CD4-positive, alpha-beta T cell treated with Interferon gamma for 1 hour (primary cell): ENCODE measurements around the gene PEAK1.

Source experiments
- DNase-seq: peaks from one replicate; pipeline ENCODE4 v3.0.0-alpha.2; 2020

Gene PEAK1

GRCh38 chr15:77398927-77399326 lies 21.0 kb downstream of the PEAK1 start:
- no peak for DNase-seq

GRCh38 chr15:77396692-77397091 lies 23.2 kb downstream of the PEAK1 start:
- DNase-seq = no peak

DNA sequence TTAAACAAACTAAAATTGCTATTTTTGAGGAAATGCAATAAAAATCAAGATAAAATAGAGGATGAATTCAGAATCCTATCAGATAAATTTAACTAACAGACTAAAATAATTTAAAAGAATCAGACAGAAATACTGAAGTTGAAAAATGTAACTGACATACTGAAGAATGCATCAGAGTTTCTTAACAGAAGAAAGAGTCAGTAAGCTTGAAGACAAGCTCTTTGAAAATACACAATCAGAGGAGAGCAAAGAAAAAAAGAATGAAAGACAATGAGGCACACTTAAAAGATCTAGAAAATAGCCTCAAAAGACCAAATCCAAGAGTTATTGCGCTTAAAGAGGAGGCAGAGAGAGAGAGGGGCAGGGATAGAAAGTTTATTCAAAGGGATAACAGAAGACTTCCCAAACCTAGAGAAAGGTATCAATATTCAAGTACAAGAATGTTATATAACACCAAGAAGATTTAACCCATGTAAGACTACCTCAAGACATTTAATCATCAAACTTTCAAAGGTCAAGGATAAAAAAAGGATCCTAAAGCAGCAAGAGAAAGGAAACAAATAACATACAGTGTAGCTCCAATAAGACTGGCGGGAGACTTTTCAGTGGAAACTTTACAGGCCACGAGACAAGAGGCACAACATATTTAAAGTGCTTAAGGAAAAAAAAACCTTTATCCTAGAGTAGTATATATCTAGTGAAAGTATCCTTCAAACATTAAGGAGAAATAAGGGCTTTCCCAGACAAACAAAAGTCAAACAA lies 24.7 kb downstream of the PEAK1 start:
- DNase-seq = no peak

- no peak for DNase-seq
These were observed 26.4 kb downstream of the PEAK1 start for GRCh38 chr15:77393471-77393840.

DNA sequence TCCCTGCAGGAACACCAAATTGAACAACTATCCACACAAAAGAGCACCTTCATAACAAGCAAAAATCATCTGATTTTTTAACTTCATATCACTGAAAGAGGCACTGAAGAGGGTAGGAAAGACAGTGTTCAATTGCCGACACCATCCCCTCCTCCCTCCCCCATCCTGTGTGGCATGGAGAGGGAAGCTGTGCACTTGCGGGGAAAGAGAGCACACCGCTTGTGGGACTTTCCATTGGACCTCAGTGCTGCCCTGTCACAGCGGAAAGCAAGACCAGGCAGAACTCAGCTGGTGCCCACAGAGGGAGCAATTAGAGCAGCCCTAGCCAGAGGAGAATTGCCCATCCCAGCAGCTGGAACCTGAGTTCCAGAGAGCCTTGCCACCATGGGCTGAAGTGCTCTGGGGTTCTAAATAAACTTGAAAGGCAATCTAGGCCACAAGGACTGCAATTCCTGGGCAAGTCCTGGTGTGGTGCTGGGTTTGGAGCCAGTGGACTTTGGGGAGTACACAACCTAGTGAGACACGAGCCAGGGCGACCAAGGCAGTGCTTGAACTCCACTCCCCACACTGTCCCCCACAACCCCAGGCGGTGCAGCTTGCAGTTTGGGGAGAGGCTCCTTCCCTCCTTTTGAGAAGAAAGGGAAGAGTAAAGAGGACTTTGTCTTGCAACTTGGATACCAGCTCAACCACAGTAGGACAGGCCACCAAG lies 27.0 kb downstream of the PEAK1 start:
- no peak for DNase-seq

GRCh38 chr15:77391372-77391951 lies 28.4 kb downstream of the PEAK1 start:
- DNase-seq = no peak

DNA sequence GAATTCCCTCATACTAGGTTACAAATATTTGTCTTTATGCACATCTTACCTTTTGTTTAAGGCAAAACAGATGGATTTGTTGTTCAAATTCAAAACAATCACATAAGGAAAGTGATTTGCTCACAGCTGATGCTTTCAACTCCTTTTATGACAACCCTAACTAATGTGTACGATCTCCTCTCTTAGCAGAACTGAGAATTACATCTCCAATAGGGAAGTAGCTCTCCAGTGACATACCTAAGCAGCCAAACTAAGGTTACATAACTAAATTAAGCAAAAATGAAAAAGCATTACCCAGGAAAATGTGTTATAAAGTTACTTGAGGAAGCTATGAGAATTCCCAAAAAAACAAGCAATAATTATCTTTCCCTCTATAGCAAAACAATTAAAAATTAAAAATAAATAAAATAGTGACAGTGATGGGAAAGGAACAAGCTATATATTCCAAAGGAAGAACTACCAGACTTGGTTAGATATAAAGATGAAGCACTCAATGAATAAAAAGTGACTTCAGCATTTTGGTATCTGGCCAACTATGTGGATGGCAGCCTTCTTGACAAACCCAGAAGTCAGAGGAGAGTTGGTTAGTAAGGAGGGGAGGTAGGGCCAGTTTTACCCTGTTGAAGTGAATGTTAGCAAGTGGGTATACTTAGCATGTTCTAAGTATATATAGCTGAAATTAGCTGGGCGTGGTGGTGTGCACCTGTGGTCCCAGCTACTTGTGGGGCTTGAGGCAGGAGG lies 32.4 kb downstream of the PEAK1 start:
- DNase-seq = no peak

DNA sequence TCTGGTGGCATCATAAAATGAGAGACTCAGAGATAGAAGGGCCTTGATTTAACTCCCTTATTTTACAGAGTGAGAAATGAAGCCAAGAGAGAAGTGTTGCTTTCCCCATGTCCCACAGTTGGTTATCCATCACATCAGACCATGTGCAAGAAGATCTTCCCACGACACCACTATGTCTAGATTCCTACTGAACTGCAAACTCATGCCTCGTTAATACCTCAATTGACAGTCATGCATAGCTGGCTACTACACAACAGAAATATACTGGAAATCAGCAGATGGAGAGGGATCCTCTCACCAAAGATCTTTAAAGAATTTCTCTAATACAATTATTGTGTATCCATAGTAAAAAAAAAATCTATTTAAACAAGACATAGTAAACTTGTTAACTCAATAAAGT lies 33.3 kb downstream of the PEAK1 start:
- no peak for DNase-seq

- no peak for DNase-seq
These were observed 35.1 kb downstream of the PEAK1 start for GRCh38 chr15:77384589-77385359.

GRCh38 chr15:77384086-77384485 lies 35.8 kb downstream of the PEAK1 start:
- no peak for DNase-seq

DNA sequence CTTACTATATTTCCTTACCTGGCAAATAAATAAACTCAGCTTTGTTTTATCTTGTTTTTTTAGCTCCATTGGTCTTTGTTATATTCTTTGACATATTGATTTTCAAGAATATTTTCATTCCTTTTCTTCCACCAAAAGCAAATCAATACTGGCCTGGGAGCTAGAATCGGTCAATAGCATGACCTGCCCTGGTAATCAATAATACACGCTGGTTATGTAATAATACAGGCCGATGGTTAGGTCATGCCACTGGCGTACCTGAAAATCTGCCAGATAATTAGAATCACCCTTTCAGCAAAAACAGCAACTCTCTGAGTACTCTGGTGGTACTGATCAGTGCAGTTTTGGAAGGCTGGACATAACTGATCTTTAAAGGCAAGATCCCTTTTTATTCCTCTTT lies 39.9 kb downstream of the PEAK1 start:
- no peak for DNase-seq

GRCh38 chr15:77376770-77377169 lies 43.1 kb downstream of the PEAK1 start:
- DNase-seq = no peak

GRCh38 chr15:77375133-77375532 lies 44.8 kb downstream of the PEAK1 start:
- no peak for DNase-seq

DNA sequence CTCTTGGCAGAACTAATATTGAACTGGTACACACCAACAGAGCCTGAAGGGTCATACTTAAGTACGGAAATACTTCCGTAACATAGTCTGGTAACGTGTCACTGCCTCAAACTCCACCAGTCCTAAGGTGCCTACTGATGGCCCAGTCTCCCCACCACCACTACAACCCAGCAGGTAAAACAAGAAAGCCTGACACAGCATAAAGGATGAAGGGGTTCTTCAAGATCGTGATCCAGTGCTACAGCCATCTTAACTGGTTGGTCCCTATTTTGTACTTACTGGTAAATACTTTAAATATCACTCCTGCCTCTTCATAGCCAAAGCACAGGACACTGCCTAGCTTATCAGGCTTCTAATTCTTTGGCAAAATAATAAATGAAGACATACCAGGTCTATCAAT lies 46.5 kb downstream of the PEAK1 start:
- DNase-seq = no peak

DNA sequence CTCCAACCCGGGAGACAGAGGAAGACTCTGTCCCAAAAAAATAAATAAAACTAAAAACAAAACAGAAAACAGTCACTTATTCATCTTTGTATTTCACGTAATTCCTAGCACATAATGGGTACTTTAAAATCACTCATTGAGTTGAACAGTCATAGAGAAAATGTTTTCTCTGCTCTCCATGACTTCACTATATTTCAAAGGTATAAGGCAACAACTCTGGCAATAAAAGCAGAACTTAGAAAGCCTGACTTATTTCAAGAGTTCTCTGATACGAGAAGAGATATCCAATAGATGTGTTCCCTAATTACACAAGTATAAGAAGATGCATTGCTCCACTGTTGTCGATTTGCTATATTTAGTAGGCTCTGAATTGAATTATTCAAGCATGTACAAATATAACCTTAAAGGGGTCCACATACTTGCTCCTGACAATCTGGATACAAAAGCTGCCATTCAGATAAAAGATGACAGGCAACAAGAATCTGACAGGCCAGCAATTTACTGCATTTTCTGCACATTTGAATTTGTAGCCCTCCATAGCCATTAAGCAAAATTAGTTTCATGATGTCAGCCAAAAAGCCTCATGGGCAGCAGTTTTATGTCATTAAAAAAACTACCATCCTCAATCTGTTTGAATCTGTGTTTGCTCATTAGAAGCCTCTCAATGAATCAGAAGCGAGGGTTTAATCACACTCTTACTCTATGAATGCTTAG lies 47.9 kb downstream of the PEAK1 start:
- no peak for DNase-seq

- no peak for DNase-seq
These were observed 49.3 kb downstream of the PEAK1 start for GRCh38 chr15:77370580-77370979.

GRCh38 chr15:77369168-77369567 lies 50.7 kb downstream of the PEAK1 start:
- no peak for DNase-seq

DNA sequence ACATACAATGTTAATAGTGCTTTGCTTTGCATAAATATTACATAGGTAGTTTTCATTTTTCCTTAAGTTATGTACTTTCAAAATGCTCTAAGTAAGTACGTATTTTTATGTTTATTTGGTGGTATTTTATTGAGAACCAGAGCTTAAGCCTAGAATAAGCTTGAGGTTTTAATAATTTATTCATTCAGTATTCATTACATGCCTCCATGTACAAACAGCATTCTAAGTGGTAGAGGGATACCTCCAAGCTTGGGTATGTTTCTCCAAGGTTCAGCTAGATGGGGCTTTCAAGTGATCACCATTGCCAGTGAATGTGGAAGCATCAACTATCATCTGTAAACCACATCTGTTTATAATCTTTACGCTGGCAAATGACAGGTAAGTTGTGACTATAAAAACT lies 52.3 kb downstream of the PEAK1 start:
- DNase-seq = no peak

DNA sequence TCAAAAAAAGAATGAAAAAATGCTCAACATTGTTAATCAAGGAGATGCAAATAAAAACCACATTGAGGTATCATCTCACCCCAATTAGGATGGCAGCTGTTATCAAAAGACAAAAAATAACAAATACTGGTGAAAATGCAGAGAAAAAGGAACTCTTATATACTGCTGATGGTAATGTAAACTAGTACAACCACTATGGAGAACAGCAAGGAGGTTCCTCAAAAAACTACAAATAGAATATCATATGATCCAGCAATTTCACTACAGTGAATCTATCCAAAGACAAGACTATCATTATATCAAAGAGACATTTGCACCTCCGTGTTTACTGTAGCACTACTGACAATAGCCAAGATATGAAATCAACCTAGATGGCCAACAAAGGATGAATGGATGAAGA lies 58.4 kb downstream of the PEAK1 start:
- no peak for DNase-seq

GRCh38 chr15:77358545-77359240 lies 61.2 kb downstream of the PEAK1 start:
- no peak for DNase-seq

DNA sequence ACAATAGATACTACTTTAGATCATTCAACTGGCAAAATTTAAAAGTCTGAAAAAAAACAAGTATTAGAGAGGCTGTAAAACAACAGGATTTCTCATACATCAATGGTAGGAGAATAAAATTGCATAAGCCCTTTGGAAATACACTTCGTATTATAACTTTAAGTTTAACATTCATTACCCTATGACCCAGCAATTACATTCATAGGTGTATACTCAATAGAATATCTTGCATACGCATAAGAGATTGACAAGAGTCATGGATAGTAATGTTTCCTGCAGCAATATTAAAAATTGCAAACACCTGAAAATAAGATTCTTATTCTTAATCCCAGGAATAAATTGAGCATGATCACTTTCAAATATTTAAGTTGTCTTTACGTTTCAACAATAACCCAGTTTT lies 63.6 kb downstream of the PEAK1 start:
- DNase-seq = no peak

DNA sequence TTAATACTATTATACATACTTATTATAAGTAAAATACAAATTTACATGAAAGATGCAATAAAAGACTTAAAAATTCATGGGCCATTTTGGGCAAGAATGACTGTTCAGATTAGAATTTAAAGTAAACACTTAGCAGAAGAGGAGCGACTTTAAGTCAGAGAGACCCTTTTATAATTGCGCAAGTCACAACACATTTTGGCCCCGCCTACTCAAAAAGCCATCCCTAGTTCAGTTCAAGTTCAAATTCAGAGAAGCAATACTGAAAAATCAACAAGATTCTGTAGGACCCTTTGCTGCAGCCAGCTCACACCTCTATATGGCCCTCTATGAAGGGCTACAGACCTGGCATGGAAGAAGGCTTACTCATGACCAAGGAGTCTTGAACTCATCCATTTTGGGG lies 64.6 kb downstream of the PEAK1 start:
- no peak for DNase-seq
